Measurements from ENCODE around the gene CATSPER3. TPM values are rescaled to one million over a fixed set of nuclear protein-coding genes. Genes with fewer than 3 reads are reported as not detected.

CATSPER3 gene
- total RNA-seq, 6 experiments from 2014 or later, result 0.14 to 0.25 (median 0.19) TPM; not detected in 3

GRCh38 chr5:134969166-134969565 is 1.5 kb downstream of the CATSPER3 start:
- Mint-ChIP-seq H3K27me3 (ENCODE audit: insufficient read depth) (no peaks in the 10 kb centered on the region; the same call in 1 of the 2 replicates), H3K27ac (no peak overlapping the region), H3K4me1 (ENCODE audit: low read depth) (peaks cover 8% of the 10 kb centered on the region; the same call in 1 of the 2 replicates), H3K4me3 (no peak overlapping the region), H3K36me3 (ENCODE audit: low read depth) (no peaks in the 10 kb centered on the region; the same call in 1 of the 2 replicates), H3K9me3 (no peaks in the 10 kb centered on the region)
- TF ChIP-seq CTCF (IDR thresholded peaks at IDR 0.05), result no peak
- no peak for DNase-seq

- no peak overlapping the region for H3K4me3 Mint-ChIP-seq
- H3K27me3 Mint-ChIP-seq (ENCODE audit: insufficient read depth), result no peaks in the 10 kb centered on the region
- H3K36me3 Mint-ChIP-seq (ENCODE audit: low read depth), result peaks cover 27% of the 10 kb centered on the region
- no peak overlapping the region for H3K27ac Mint-ChIP-seq
- peaks cover 9% of the 10 kb centered on the region for H3K4me1 Mint-ChIP-seq (ENCODE audit: low read depth)
- DNase-seq, result no peak
- TF ChIP-seq CTCF (IDR thresholded peaks at IDR 0.05), result no peak
- H3K9me3 Mint-ChIP-seq, result peaks cover 21% of the 10 kb centered on the region
These were observed 7.5 kb downstream of the CATSPER3 start for GRCh38 chr5:134975078-134975715.

- Mint-ChIP-seq H3K27me3 (ENCODE audit: insufficient read depth) (no peaks in the 10 kb centered on the region; the same call in none of the 2 replicates), H3K27ac (no peak overlapping the region), H3K36me3 (ENCODE audit: low read depth) (peaks cover 27% of the 10 kb centered on the region), H3K9me3 (peaks cover 26% of the 10 kb centered on the region), H3K4me1 (ENCODE audit: low read depth) (peaks cover 9% of the 10 kb centered on the region), H3K4me3 (no peak overlapping the region)
- TF ChIP-seq CTCF (IDR thresholded peaks at IDR 0.05), result no peak
- DNase-seq, result no peak
These were observed 8.1 kb downstream of the CATSPER3 start for GRCh38 chr5:134975843-134976242.

- H3K36me3 Mint-ChIP-seq (ENCODE audit: low read depth), result peaks cover 34% of the 10 kb centered on the region
- DNase-seq, result no peak
- no peaks in the 10 kb centered on the region; the same call in none of the 2 replicates for H3K27me3 Mint-ChIP-seq (ENCODE audit: insufficient read depth)
- H3K9me3 Mint-ChIP-seq, result peaks cover 36% of the 10 kb centered on the region
- TF ChIP-seq CTCF (IDR thresholded peaks at IDR 0.05), result no peak
- H3K27ac Mint-ChIP-seq, result no peak overlapping the region
- H3K4me1 Mint-ChIP-seq (ENCODE audit: low read depth), result peaks cover 9% of the 10 kb centered on the region
- no peak overlapping the region for H3K4me3 Mint-ChIP-seq
These were observed 9.1 kb downstream of the CATSPER3 start for GRCh38 chr5:134976841-134977240.

- H3K27ac Mint-ChIP-seq, result no peak overlapping the region
- peaks cover 9% of the 10 kb centered on the region for H3K4me1 Mint-ChIP-seq (ENCODE audit: low read depth)
- TF ChIP-seq CTCF (IDR thresholded peaks at IDR 0.05), result no peak
- no peaks in the 10 kb centered on the region; the same call in none of the 2 replicates for H3K27me3 Mint-ChIP-seq (ENCODE audit: insufficient read depth)
- DNase-seq, result no peak
- peaks cover 51% of the 10 kb centered on the region for H3K36me3 Mint-ChIP-seq (ENCODE audit: low read depth)
- H3K4me3 Mint-ChIP-seq, result no peak overlapping the region
- H3K9me3 Mint-ChIP-seq, result peaks cover 53% of the 10 kb centered on the region
These were observed 11.7 kb downstream of the CATSPER3 start for GRCh38 chr5:134979416-134979815.
